ENCODE data around the gene SNX6.
"Not testable (repeated sequence)": the region's sequence is repeated elsewhere in the genome, so short reads cannot be mapped to it uniquely, and the experiment has no call there.

The SNX6 gene

DNA sequence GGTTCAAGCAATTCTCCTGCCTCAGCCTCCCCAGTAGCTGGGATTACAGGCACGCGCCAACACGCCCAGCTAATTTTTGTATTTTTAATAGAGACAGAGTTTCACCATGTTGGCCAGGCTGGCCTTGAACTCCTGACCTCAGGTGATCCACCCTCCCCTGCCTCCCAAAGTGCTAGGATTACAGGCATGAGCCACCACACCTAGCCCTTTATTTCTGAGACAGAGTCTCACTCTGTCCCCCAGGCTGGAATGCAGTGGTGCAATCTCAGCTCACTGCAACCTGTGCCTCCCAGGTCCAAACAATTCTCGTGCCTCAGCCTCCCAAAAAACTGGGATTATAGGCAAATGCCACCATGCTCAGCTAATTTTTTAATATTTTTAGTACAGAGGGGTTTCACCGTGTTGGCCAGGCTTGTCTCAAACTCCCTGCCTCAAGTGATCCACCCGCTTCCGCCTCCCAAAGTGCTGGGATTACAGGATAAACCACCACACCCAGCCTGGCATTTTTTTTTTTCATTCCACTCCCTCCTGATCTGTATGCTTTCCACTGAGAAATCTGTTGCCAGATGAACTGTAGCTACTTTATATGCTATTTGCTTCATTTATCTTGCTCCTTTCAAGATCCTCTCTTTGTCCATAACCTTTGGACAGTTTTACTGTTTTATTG, 109.5 kb downstream of the SNX6 start:
- DNase-seq, result not testable (repeated sequence)
